Measurements from ENCODE around the gene ACER1. TPM values are rescaled to one million over a fixed set of nuclear protein-coding genes. Genes with fewer than 3 reads are reported as not detected.

ACER1 gene
- total and polyA plus RNA-seq, 2 of the 13 experiments (the other 11 are each of a cell fraction or from before 2014, with no cell fraction given), result not detected

GRCh38 chr19:6279931-6280591, 53.4 kb downstream of the ACER1 start, which contains the start of gene MLLT1 (continued):
- TF ChIP-seq, protein P1, sequence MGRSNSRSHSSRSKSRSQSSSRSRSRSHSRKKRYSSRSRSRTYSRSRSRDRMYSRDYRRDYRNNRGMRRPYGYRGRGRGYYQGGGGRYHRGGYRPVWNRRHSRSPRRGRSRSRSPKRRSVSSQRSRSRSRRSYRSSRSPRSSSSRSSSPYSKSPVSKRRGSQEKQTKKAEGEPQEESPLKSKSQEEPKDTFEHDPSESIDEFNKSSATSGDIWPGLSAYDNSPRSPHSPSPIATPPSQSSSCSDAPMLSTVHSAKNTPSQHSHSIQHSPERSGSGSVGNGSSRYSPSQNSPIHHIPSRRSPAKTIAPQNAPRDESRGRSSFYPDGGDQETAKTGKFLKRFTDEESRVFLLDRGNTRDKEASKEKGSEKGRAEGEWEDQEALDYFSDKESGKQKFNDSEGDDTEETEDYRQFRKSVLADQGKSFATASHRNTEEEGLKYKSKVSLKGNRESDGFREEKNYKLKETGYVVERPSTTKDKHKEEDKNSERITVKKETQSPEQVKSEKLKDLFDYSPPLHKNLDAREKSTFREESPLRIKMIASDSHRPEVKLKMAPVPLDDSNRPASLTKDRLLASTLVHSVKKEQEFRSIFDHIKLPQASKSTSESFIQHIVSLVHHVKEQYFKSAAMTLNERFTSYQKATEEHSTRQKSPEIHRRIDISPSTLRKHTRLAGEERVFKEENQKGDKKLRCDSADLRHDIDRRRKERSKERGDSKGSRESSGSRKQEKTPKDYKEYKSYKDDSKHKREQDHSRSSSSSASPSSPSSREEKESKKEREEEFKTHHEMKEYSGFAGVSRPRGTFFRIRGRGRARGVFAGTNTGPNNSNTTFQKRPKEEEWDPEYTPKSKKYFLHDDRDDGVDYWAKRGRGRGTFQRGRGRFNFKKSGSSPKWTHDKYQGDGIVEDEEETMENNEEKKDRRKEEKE (IDR thresholded peaks at IDR 0.05), result no peak
- TF ChIP-seq KDM5B (CRISPR knock-in tag; IDR thresholded peaks at IDR 0.05; ENCODE audit: borderline replicate concordance) (no peak), NRL (CRISPR knock-in tag; IDR thresholded peaks at IDR 0.05; ENCODE audit: borderline replicate concordance) (no peak), MIER3 (CRISPR knock-in tag; IDR thresholded peaks at IDR 0.05; ENCODE audit: borderline replicate concordance) (peak; percentile 40; the same call in 1 of the 2 replicates), ZNF124 (CRISPR knock-in tag; IDR thresholded peaks at IDR 0.05) (no peak), ZBTB21 (CRISPR knock-in tag; IDR thresholded peaks at IDR 0.05) (no peak), HNRNPLL (IDR thresholded peaks at IDR 0.05; ENCODE audit: low read depth, low read length, poor library complexity, severe bottlenecking) (peak; percentile 18), CBFB (CRISPR knock-in tag; IDR thresholded peaks at IDR 0.05) (no peak), ZFP36 (IDR thresholded peaks at IDR 0.05; ENCODE audit: borderline replicate concordance, low read depth, low read length, partially characterized antibody) (no peak), ZNF790 (CRISPR knock-in tag; IDR thresholded peaks at IDR 0.05; ENCODE audit: borderline replicate concordance) (no peak), ZNF557 (CRISPR knock-in tag; IDR thresholded peaks at IDR 0.05) (no peak), PATZ1 (CRISPR knock-in tag; IDR thresholded peaks at IDR 0.05) (peak; percentile 87), ZNF230 (CRISPR knock-in tag; IDR thresholded peaks at IDR 0.05) (peak; percentile 47; the same call in 1 of the 2 replicates), ZNF292 (CRISPR knock-in tag; IDR thresholded peaks at IDR 0.05; ENCODE audit: borderline replicate concordance, low read depth) (no peak), ZNF598 (CRISPR knock-in tag; IDR thresholded peaks at IDR 0.05; ENCODE audit: borderline replicate concordance) (no peak), ZNF678 (CRISPR knock-in tag; IDR thresholded peaks at IDR 0.05) (peak; percentile 86; the same call in 1 of the 2 replicates), IKZF4 (CRISPR knock-in tag; IDR thresholded peaks at IDR 0.05; ENCODE audit: borderline replicate concordance, low read depth, not compliant biosample characterization) (peak; percentile 23), ZNF335 (CRISPR knock-in tag; IDR thresholded peaks at IDR 0.05) (0 out of 2 replicates have a peak, but pooled peaks have one; percentile 57), HMGXB4 (CRISPR knock-in tag; IDR thresholded peaks at IDR 0.05; ENCODE audit: borderline replicate concordance in 1 of 2, low read depth in 1 of 2) (peak in 1 of 2 experiments; percentile 63; a peak in 1 of 4 replicates), ARID2 (CRISPR knock-in tag; IDR thresholded peaks at IDR 0.05; ENCODE audit: borderline replicate concordance) (no peak)
- TF ChIP-seq, protein P2, sequence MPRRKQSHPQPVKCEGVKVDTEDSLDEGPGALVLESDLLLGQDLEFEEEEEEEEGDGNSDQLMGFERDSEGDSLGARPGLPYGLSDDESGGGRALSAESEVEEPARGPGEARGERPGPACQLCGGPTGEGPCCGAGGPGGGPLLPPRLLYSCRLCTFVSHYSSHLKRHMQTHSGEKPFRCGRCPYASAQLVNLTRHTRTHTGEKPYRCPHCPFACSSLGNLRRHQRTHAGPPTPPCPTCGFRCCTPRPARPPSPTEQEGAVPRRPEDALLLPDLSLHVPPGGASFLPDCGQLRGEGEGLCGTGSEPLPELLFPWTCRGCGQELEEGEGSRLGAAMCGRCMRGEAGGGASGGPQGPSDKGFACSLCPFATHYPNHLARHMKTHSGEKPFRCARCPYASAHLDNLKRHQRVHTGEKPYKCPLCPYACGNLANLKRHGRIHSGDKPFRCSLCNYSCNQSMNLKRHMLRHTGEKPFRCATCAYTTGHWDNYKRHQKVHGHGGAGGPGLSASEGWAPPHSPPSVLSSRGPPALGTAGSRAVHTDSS (CRISPR knock-in tag; conservative IDR thresholded peaks at IDR 0.05), result no peak
